ENCODE data around the gene APEX2.
A peak's percentile ranks its signal among the peaks of the same experiment; 100 is the strongest.

APEX2 gene

DNA sequence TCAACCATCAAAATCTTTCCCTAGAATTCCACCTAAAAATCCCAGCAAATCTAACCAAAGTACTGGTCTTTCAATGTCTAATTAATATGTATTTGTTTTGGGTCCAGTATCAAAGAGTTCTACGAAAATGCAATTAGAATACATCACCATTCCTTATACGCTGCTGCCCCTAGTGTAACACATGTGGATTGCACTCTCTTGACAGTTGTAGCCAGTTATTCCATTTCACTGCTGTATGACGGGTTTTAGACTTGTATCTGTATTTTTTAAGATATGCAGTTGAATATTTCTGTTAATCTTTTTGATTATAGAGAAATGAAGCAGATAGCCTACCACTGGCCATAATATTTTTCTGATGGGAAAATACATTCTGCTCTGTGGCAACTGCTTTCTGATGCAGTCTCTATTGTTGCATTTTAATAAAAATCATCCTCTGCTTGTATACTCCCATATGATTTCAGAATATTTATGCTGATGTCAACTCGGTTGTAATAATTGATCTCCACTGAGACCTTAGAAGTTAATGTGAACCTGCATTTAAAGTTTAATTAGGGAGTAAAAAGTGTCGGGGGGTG, 57.6 kb downstream of the APEX2 start:
- Histone ChIP-seq H3K27me3 (ENCODE audit: insufficient read depth, low read depth, severe bottlenecking) (peaks cover 42% of the 10 kb centered on the region), H3K27ac (no peak overlapping the region), H3K36me3 (no peaks in the 10 kb centered on the region), H3K4me3 (ENCODE audit: low read depth, low read length) (no peak overlapping the region), H3K9me3 (ENCODE audit: severe bottlenecking) (no peaks in the 10 kb centered on the region)
- DNase-seq: no peak
- TF ChIP-seq, protein P1, sequence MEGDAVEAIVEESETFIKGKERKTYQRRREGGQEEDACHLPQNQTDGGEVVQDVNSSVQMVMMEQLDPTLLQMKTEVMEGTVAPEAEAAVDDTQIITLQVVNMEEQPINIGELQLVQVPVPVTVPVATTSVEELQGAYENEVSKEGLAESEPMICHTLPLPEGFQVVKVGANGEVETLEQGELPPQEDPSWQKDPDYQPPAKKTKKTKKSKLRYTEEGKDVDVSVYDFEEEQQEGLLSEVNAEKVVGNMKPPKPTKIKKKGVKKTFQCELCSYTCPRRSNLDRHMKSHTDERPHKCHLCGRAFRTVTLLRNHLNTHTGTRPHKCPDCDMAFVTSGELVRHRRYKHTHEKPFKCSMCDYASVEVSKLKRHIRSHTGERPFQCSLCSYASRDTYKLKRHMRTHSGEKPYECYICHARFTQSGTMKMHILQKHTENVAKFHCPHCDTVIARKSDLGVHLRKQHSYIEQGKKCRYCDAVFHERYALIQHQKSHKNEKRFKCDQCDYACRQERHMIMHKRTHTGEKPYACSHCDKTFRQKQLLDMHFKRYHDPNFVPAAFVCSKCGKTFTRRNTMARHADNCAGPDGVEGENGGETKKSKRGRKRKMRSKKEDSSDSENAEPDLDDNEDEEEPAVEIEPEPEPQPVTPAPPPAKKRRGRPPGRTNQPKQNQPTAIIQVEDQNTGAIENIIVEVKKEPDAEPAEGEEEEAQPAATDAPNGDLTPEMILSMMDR (IDR thresholded peaks at IDR 0.05; ENCODE audit: low read depth, low read length): peak; percentile 59

Data from WERI-Rb-1 (cell line).